Loucy (cell line): ENCODE results near the gene VIPR1.

ENCODE experiments used
- H2AFZ ChIP-seq: fragments of 200-600 bp; sonication (generic); 2 replicates; pipeline ENCODE4 v1.6.0; 2016; ENCODE audit warnings: antibody characterized with exemption, mild to moderate bottlenecking, low read length, moderate library complexity
- H3F3A ChIP-seq: fragments of 200-600 bp; 2 replicates; pipeline ENCODE4 v1.6.0; 2016; ENCODE audit warnings: antibody characterized with exemption, low read depth, mild to moderate bottlenecking
- H3K27me3 ChIP-seq: fragments of 200-600 bp; sonication (generic); 2 replicates; pipeline ENCODE4 v1.6.1; 2014; ENCODE audit warnings: low read length, mild to moderate bottlenecking; ENCODE audit not compliant: insufficient read depth, poor library complexity, severe bottlenecking
- H3K36me3 ChIP-seq: fragments of 200-600 bp; sonication (generic); 2 replicates; pipeline ENCODE4 v1.6.1; 2016; ENCODE audit warnings: low read length; ENCODE audit not compliant: insufficient read depth
- H3K4me1 ChIP-seq: fragments of 200-600 bp; sonication (generic); 2 replicates; pipeline ENCODE4 v1.5.1; 2014; ENCODE audit warnings: low read length, mild to moderate bottlenecking; ENCODE audit not compliant: insufficient read depth, poor library complexity, severe bottlenecking
- H3K4me2 ChIP-seq: fragments of 200-600 bp; sonication (generic); 2 replicates; pipeline ENCODE4 v1.6.0; 2014; ENCODE audit warnings: antibody characterized with exemption, low read length, low read depth, mild to moderate bottlenecking; ENCODE audit not compliant: poor library complexity, severe bottlenecking
- H3K4me3 ChIP-seq: fragments of 200-600 bp; sonication (generic); 2 replicates; pipeline ENCODE4 v1.5.1; 2014; ENCODE audit warnings: low read length, mild to moderate bottlenecking, mixed read lengths; ENCODE audit not compliant: poor library complexity, severe bottlenecking
- H3K79me2 ChIP-seq: fragments of 200-600 bp; sonication (generic); 2 replicates; pipeline ENCODE4 v1.6.1; 2014; ENCODE audit warnings: low read length; ENCODE audit not compliant: insufficient read depth
- H3K9ac ChIP-seq: fragments of 200-600 bp; sonication (generic); 2 replicates; pipeline ENCODE4 v1.6.0; 2014; ENCODE audit warnings: mild to moderate bottlenecking, low read depth, low read length, moderate library complexity; ENCODE audit not compliant: poor library complexity, severe bottlenecking
- H3K9me2 ChIP-seq: fragments of 200-600 bp; sonication (generic); replicated peaks from 2 replicates; pipeline ENCODE4 v1.6.1; 2016; ENCODE audit warnings: low read depth, low read length, mixed read lengths
- H3K9me3 ChIP-seq: fragments of 200-600 bp; sonication (generic); 2 replicates; pipeline ENCODE4 v1.6.1; 2014; ENCODE audit warnings: mild to moderate bottlenecking, antibody characterized with exemption, low read length, low read depth; ENCODE audit not compliant: insufficient read depth
- H4K20me1 ChIP-seq: fragments of 200-600 bp; sonication (generic); 2 replicates; pipeline ENCODE4 v1.6.0; 2014; ENCODE audit warnings: antibody characterized with exemption, low read length, mild to moderate bottlenecking; ENCODE audit not compliant: insufficient read depth, poor library complexity, severe bottlenecking
- CTCF ChIP-seq: fragments of 200-600 bp; sonication (generic); conservative IDR thresholded peaks from 2 replicates; pipeline ENCODE4 v1.5.1; 2014; ENCODE audit warnings: mild to moderate bottlenecking, antibody characterized with exemption, low read length
- EZH2phosphoT487 ChIP-seq: fragments of 200-600 bp; IDR thresholded peaks from 2 replicates; pipeline ENCODE4 v1.6.1; 2018; ENCODE audit warnings: antibody characterized with exemption, mild to moderate bottlenecking, moderate library complexity, borderline replicate concordance

The VIPR1 gene

GRCh38 chr3:42500091-42500490, 2.4 kb upstream of the VIPR1 start:
- peaks cover 8% of the 10 kb centered on the region for H3K27me3 ChIP-seq
- H3K9me2 ChIP-seq, result no peaks in the 10 kb centered on the region
- H3K4me1 ChIP-seq, result no peaks in the 10 kb centered on the region
- no peaks in the 10 kb centered on the region for H3K79me2 ChIP-seq
- no peak overlapping the region for H3K4me2 ChIP-seq
- H3K36me3 ChIP-seq, result no peaks in the 10 kb centered on the region
- no peak overlapping the region for H2AFZ ChIP-seq
- no peak for TF ChIP-seq CTCF
- TF ChIP-seq EZH2phosphoT487, result no peak
- no peaks in the 10 kb centered on the region for H4K20me1 ChIP-seq
- no peak overlapping the region for H3K9ac ChIP-seq
- no peaks in the 10 kb centered on the region for H3F3A ChIP-seq
- no peak overlapping the region for H3K4me3 ChIP-seq
- H3K9me3 ChIP-seq, result no peaks in the 10 kb centered on the region

GRCh38 chr3:42500909-42501308, 1.5 kb upstream of the VIPR1 start:
- Histone ChIP-seq H3K79me2 (no peaks in the 10 kb centered on the region), H3K36me3 (no peaks in the 10 kb centered on the region), H3K4me2 (no peak overlapping the region), H2AFZ (no peak overlapping the region), H3K27me3 (peaks cover 8% of the 10 kb centered on the region), H3K4me1 (no peaks in the 10 kb centered on the region), H3K9me2 (no peaks in the 10 kb centered on the region), H4K20me1 (no peaks in the 10 kb centered on the region), H3K4me3 (no peak overlapping the region), H3K9me3 (no peaks in the 10 kb centered on the region), H3K9ac (no peak overlapping the region), H3F3A (no peaks in the 10 kb centered on the region)
- TF ChIP-seq CTCF (no peak), EZH2phosphoT487 (no peak)

- no peaks in the 10 kb centered on the region for H3K36me3 ChIP-seq
- H3K4me2 ChIP-seq, result no peak overlapping the region
- H3F3A ChIP-seq, result no peaks in the 10 kb centered on the region
- H2AFZ ChIP-seq, result no peak overlapping the region
- H3K4me3 ChIP-seq, result no peak overlapping the region
- TF ChIP-seq EZH2phosphoT487 (no peak), CTCF (no peak)
- H3K27me3 ChIP-seq, result peaks cover 8% of the 10 kb centered on the region
- H3K9ac ChIP-seq, result no peak overlapping the region
- H4K20me1 ChIP-seq, result no peaks in the 10 kb centered on the region
- no peaks in the 10 kb centered on the region for H3K79me2 ChIP-seq
- no peaks in the 10 kb centered on the region for H3K9me2 ChIP-seq
- no peaks in the 10 kb centered on the region for H3K4me1 ChIP-seq
- H3K9me3 ChIP-seq, result no peaks in the 10 kb centered on the region
Measured at GRCh38 chr3:42501321-42501680, 1.1 kb upstream of the VIPR1 start.
